Fibroblast of skin of left quadriceps (primary cell): ENCODE data around the gene ARG2.

ENCODE experiments used
- DNase-seq, 2 experiments: peaks; one replicate each; pipeline ENCODE4 v3.0.0-alpha.2; 2013; ENCODE audit warnings: low read depth in 2 of 2

The ARG2 gene

GRCh38 chr14:67638642-67639041 lies 18.9 kb downstream of the ARG2 start:
- DNase-seq, result no peak

- no peak for DNase-seq
These were observed 21.8 kb downstream of the ARG2 start for GRCh38 chr14:67641480-67641879.

GRCh38 chr14:67641902-67642749 lies 22.4 kb downstream of the ARG2 start:
- no peak for DNase-seq

- no peak for DNase-seq
These were observed 24.0 kb downstream of the ARG2 start for GRCh38 chr14:67643713-67644112.

- no peak for DNase-seq
These were observed 24.7 kb downstream of the ARG2 start for GRCh38 chr14:67644428-67644827.

GRCh38 chr14:67645414-67645813 lies 25.7 kb downstream of the ARG2 start:
- DNase-seq, result no peak

GRCh38 chr14:67646131-67646530 lies 26.4 kb downstream of the ARG2 start:
- DNase-seq, result no peak

GRCh38 chr14:67650151-67650550 lies 30.4 kb downstream of the ARG2 start:
- no peak for DNase-seq

- peak; percentile 37 to 42 for DNase-seq
These were observed 31.0 kb downstream of the ARG2 start for GRCh38 chr14:67650694-67651093.

- DNase-seq, result no peak
These were observed 32.5 kb downstream of the ARG2 start for GRCh38 chr14:67652189-67652588.

- no peak for DNase-seq
These were observed 34.0 kb downstream of the ARG2 start for GRCh38 chr14:67653651-67654280.

GRCh38 chr14:67663633-67664032 lies 43.9 kb downstream of the ARG2 start:
- no peak for DNase-seq

- peak in 1 of 2 experiments; percentile 13 for DNase-seq
These were observed 46.1 kb downstream of the ARG2 start for GRCh38 chr14:67665868-67666267.

GRCh38 chr14:67666750-67667449 lies 47.2 kb downstream of the ARG2 start:
- peak in 1 of 2 experiments; percentile 42 for DNase-seq

GRCh38 chr14:67668559-67668958 lies 48.8 kb downstream of the ARG2 start:
- DNase-seq, result no peak

GRCh38 chr14:67673451-67673850 lies 53.7 kb downstream of the ARG2 start:
- no peak for DNase-seq

- no peak for DNase-seq
These were observed 54.4 kb downstream of the ARG2 start for GRCh38 chr14:67674139-67674479.

- DNase-seq, result peak; percentile 46 to 47
These were observed 54.9 kb downstream of the ARG2 start, which contains the start of gene VTI1B for GRCh38 chr14:67674480-67675218. TSS of gene VTI1B (minus strand) at chr14:67674632. CDS start at chr14:67674489, 143 bp downstream.

GRCh38 chr14:67675219-67675582 lies 55.5 kb downstream of the ARG2 start:
- no peak for DNase-seq

GRCh38 chr14:67679006-67679405 lies 59.3 kb downstream of the ARG2 start:
- no peak for DNase-seq

GRCh38 chr14:67680121-67680602 lies 60.4 kb downstream of the ARG2 start:
- DNase-seq, result no peak

GRCh38 chr14:67680941-67681340 lies 61.2 kb downstream of the ARG2 start:
- DNase-seq, result no peak
